WERI-Rb-1 (cell line): Measurements from ENCODE around the gene PDCD1LG2.

Experiments used
- DNase-seq: peaks from one replicate; pipeline ENCODE4 v3.0.0-alpha.2; 2020
- H3K27ac ChIP-seq: fragments of 250-450 bp; sonication (Bioruptor Pico); 2 replicates; pipeline ENCODE4 v1.5.1; 2020; ENCODE audit warnings: mild to moderate bottlenecking, moderate library complexity
- H3K27me3 ChIP-seq: fragments of 250-450 bp; sonication (Bioruptor Pico); 2 replicates; pipeline ENCODE4 v1.5.1; 2021; ENCODE audit warnings: mild to moderate bottlenecking, low read depth, moderate library complexity; ENCODE audit not compliant: insufficient read depth, severe bottlenecking
- H3K36me3 ChIP-seq: fragments of 250-450 bp; sonication (Bioruptor Pico); 2 replicates; pipeline ENCODE4 v1.5.1; 2020; ENCODE audit warnings: mild to moderate bottlenecking, moderate library complexity
- H3K4me3 ChIP-seq: 2 replicates; pipeline ENCODE4 v1.5.1; 2011; ENCODE audit warnings: low read depth, mild to moderate bottlenecking, control low read depth, low read length
- H3K9me3 ChIP-seq: fragments of 250-450 bp; sonication (Bioruptor Pico); 2 replicates; pipeline ENCODE4 v1.5.1; 2021; ENCODE audit warnings: mild to moderate bottlenecking, moderate library complexity; ENCODE audit not compliant: severe bottlenecking
- TF ChIP-seq, protein P1 (sequence below): IDR thresholded peaks from 2 replicates; pipeline ENCODE4 v1.5.1; 2011; ENCODE audit warnings: low read depth, mild to moderate bottlenecking, control low read depth, inconsistent platforms, low read length

The PDCD1LG2 gene

DNA sequence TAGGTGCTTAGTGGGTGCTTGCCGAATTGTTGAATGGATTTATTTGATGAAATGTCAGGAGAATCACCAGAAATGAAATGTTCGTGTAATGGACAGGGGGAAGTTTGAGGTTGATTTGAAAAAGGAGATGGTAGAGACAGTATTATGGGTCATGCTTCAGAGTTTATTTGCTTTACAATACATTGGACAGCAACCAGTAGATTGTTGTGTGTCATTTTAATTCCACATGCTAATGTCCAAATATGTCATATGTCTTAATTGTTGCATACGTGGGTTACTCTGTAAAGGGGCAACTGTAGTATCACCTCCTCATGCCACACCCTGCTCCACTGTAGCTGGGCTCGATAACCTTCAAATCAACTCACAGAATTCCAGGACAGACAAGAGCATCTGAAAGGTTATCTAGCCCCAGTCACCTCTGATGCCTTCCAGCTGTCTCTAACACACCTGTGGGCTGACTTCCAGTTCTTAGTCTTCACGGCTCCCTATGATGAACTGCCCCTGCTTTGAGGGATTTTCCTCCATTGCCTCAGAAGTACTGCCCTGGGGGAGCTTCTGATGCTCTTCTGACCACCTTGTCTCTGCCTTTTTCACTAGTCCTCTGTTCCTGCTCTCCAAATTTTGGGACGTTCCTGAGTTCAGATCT, 1.7 kb downstream of the PDCD1LG2 start:
- Histone ChIP-seq H3K36me3 (no peaks in the 10 kb centered on the region), H3K27ac (no peak overlapping the region), H3K27me3 (no peaks in the 10 kb centered on the region), H3K4me3 (no peak overlapping the region), H3K9me3 (no peaks in the 10 kb centered on the region)
- TF ChIP-seq, protein P1, sequence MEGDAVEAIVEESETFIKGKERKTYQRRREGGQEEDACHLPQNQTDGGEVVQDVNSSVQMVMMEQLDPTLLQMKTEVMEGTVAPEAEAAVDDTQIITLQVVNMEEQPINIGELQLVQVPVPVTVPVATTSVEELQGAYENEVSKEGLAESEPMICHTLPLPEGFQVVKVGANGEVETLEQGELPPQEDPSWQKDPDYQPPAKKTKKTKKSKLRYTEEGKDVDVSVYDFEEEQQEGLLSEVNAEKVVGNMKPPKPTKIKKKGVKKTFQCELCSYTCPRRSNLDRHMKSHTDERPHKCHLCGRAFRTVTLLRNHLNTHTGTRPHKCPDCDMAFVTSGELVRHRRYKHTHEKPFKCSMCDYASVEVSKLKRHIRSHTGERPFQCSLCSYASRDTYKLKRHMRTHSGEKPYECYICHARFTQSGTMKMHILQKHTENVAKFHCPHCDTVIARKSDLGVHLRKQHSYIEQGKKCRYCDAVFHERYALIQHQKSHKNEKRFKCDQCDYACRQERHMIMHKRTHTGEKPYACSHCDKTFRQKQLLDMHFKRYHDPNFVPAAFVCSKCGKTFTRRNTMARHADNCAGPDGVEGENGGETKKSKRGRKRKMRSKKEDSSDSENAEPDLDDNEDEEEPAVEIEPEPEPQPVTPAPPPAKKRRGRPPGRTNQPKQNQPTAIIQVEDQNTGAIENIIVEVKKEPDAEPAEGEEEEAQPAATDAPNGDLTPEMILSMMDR = no peak
- no peak for DNase-seq

DNA sequence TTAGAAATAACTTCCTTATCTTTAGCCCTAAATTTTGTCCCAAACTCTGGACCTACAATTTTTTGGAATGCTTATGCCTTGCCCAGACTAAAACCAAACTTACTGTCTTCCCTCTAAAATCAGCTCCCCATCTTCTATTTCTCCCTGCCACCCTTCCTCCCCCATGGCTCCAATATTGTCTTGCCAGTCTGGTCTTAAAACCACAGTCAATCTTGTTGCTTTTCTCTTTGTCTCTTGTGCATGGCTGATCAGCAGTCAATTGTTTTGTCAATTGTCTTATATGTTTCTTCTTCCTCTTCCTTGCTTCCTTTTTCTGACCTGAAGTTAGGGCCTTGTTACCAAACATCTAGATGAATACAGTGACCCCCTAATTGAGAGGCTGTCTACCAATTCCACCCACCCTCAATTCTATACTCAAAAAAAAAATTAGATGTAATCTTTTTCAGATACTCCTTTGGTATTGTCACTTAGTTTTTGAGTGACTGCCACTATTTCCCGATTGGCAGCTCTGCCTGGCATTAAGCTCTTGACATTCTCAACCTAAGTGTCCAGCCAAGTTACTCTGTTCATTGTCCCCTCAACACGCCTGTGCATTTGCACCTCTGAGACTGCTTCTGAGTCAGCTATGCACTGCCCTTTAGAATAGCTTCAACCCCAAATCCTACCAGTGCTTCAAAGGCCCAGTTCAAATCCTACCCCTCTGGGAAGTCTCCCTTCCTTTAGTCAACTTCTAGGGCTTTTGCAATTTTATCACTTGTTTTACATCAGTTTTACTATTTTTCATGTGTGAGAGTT, 2.5 kb downstream of the PDCD1LG2 start:
- no peaks in the 10 kb centered on the region for H3K27me3 ChIP-seq
- DNase-seq = no peak
- no peak overlapping the region for H3K27ac ChIP-seq
- no peaks in the 10 kb centered on the region for H3K9me3 ChIP-seq
- TF ChIP-seq, protein P1 = no peak
- no peak overlapping the region for H3K4me3 ChIP-seq
- H3K36me3 ChIP-seq = no peaks in the 10 kb centered on the region

DNA sequence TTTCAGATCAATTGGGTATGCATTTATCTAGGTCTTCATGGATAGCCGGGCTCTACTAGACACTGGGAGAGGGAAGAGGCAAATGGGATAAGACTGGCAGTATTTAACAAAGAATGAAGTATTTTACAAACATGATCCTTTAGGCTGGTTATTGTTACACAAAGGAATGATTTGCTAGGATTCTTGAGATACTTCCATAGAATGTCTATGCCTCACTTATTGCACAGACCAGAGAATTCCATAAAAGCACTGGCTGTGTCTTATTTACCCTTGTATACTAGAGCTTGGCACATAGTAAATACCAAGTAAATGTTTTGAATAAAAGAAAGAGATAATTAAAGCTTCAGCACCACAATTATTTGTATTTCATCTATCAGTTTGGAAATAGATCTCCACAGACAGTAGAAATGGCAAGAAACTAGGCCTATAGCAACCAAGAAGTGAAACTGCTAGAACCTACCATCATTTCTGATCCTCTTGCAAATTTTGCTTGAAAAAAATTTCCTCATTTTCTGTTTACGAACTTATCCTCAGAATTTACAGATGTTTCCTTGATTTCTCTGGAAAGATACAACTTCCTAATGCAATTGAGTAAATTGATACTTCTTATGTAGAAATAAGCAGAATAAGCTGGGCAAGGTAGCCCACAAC, 3.8 kb downstream of the PDCD1LG2 start:
- Histone ChIP-seq H3K9me3 (no peaks in the 10 kb centered on the region), H3K4me3 (no peak overlapping the region), H3K27ac (no peak overlapping the region), H3K36me3 (no peaks in the 10 kb centered on the region), H3K27me3 (no peaks in the 10 kb centered on the region)
- TF ChIP-seq, protein P1 = no peak
- no peak for DNase-seq

DNA sequence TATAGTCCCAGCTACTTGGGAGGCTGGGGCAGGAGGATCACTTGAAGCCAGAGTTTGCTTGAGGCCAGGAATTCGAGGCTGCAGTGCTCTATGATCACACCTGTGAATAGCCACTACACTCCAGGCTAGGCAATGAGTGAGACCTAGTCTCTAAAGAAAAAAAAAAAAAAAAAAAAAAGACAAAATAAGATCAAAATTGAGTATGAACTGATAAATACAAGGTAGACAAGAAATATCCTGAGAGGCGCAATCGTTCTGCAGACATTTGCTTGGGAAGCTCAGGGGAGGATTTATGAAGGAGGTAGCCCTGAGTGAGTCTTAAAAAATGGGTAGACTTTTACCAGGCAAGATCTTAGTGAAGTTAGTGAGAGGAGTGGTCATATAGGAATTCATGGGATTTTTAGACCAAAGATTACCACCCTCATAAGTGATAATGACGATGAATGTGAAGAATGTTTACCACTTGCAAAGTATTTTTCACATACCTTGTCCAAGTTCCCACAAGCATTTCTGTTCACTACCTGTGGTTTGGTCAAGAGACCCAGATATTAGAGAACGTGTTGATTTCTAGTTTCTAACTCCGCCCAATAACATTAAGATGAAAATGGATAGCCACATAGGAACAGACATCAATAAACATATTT, 4.4 kb downstream of the PDCD1LG2 start:
- Histone ChIP-seq H3K36me3 (no peaks in the 10 kb centered on the region), H3K4me3 (no peak overlapping the region), H3K27ac (no peak overlapping the region), H3K27me3 (no peaks in the 10 kb centered on the region), H3K9me3 (no peaks in the 10 kb centered on the region)
- TF ChIP-seq, protein P1 = no peak
- no peak for DNase-seq

DNA sequence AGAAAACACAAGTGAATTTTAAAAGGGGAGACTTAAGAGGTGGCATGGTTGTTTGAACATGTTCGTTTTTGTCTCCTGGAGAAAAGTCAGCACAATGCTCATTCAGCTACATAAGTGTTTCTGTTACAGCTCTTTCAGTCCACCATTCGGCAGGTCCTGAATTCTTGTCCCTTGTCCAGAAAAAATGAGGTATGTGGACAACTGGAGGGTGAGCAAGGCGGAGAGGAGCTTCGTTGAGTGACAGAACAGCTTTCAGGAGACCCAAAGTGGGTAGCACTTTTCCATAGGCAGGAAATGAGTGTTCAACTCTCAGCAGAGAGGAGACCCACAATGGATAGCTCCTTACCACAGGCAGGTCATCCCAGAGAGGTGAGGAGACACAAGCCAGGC, 4.9 kb downstream of the PDCD1LG2 start:
- DNase-seq = no peak
- H3K9me3 ChIP-seq = no peaks in the 10 kb centered on the region
- H3K27ac ChIP-seq = no peak overlapping the region
- H3K36me3 ChIP-seq = no peaks in the 10 kb centered on the region
- no peaks in the 10 kb centered on the region for H3K27me3 ChIP-seq
- TF ChIP-seq, protein P1 = no peak
- no peak overlapping the region for H3K4me3 ChIP-seq
